B cell (primary cell): Measurements from ENCODE around the gene NDUFA5.

ENCODE experiments used
- CTCF ChIP-seq: fragments of 200-600 bp; IDR thresholded peaks from one replicate; pipeline ENCODE4 v1.8.0; 2022; ENCODE audit warnings: antibody characterized with exemption, mild to moderate bottlenecking
- EZH2 ChIP-seq: IDR thresholded peaks from 2 replicates; pipeline ENCODE4 v1.6.1; 2012; ENCODE audit warnings: borderline replicate concordance, low read depth, mild to moderate bottlenecking, moderate library complexity, low read length; ENCODE audit not compliant: insufficient read depth, poor library complexity, severe bottlenecking

- TF ChIP-seq CTCF (no peak), EZH2 (no peak)
Observed at GRCh38 chr7:123604739-123605138, 47.1 kb upstream of the NDUFA5 start.
